Chondrocyte (in vitro differentiated cells): ENCODE results near the gene SND1. TPM values are rescaled to one million over a fixed set of nuclear protein-coding genes. Genes with fewer than 3 reads are reported as not detected.

Experiments
- DNase-seq: peaks from one replicate; pipeline ENCODE4 v3.0.0; 2021; ENCODE audit warnings: mixed read lengths, low spot score
- H3K27ac Mint-ChIP-seq: one replicate; pipeline ENCODE4 v1.8.0; 2021; ENCODE audit warnings: mild to moderate bottlenecking, moderate library complexity, mixed read lengths; ENCODE audit not compliant: unreplicated experiment
- H3K27me3 Mint-ChIP-seq: 2 replicates; pipeline ENCODE4 v1.8.0; 2021; ENCODE audit warnings: low read depth, mixed read lengths
- H3K36me3 Mint-ChIP-seq: 2 replicates; pipeline ENCODE4 v1.8.0; 2021; ENCODE audit warnings: low read depth, mixed read lengths
- H3K4me1 Mint-ChIP-seq: 2 replicates; pipeline ENCODE4 v1.8.0; 2021; ENCODE audit warnings: low read depth, mild to moderate bottlenecking, mixed read lengths
- H3K4me3 Mint-ChIP-seq: one replicate; pipeline ENCODE4 v1.8.0; 2021; ENCODE audit warnings: mild to moderate bottlenecking, moderate library complexity, mixed read lengths; ENCODE audit not compliant: unreplicated experiment
- H3K9me3 Mint-ChIP-seq: 2 replicates; pipeline ENCODE4 v1.8.0; 2021; ENCODE audit warnings: low read depth, mixed read lengths
- total RNA-seq: library from RNA; stranded (reverse); gene quantifications from 3 replicates; pipeline ENCODE4 v1.2.1, GENCODE V29; 2021
- TF ChIP-seq, protein P1 (sequence below): fragments of 200-600 bp; sonication (generic); IDR thresholded peaks from 2 replicates; pipeline ENCODE4 v1.5.0; 2021; ENCODE audit warnings: antibody characterized with exemption, mild to moderate bottlenecking, moderate library complexity

Gene SND1
- total RNA-seq, 1 donor from 2014 or later = 229 TPM

DNA sequence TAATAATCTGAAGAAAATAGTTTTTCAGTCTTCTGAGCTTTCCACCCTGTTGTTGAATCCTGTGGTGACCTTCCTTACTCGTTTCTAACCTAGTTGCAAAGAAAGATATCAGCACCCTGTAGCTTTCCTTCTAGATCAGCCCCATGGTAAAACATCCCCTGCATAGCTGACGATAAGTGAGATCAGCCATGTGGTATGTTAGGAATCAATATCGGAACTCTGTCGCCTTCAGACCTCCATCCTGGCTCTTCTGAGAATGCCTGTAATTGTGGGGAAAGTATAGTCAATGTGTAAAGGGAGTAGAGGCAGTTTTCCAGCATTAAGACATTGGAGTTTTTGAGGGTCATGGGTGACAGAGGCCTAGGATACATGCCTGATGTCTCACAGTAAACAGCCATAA lies 227.4 kb downstream of the SND1 start:
- no peak overlapping the region for H3K27ac Mint-ChIP-seq
- H3K4me1 Mint-ChIP-seq = peaks cover 5% of the 10 kb centered on the region
- no peak overlapping the region for H3K4me3 Mint-ChIP-seq
- DNase-seq = no peak
- TF ChIP-seq, protein P1, sequence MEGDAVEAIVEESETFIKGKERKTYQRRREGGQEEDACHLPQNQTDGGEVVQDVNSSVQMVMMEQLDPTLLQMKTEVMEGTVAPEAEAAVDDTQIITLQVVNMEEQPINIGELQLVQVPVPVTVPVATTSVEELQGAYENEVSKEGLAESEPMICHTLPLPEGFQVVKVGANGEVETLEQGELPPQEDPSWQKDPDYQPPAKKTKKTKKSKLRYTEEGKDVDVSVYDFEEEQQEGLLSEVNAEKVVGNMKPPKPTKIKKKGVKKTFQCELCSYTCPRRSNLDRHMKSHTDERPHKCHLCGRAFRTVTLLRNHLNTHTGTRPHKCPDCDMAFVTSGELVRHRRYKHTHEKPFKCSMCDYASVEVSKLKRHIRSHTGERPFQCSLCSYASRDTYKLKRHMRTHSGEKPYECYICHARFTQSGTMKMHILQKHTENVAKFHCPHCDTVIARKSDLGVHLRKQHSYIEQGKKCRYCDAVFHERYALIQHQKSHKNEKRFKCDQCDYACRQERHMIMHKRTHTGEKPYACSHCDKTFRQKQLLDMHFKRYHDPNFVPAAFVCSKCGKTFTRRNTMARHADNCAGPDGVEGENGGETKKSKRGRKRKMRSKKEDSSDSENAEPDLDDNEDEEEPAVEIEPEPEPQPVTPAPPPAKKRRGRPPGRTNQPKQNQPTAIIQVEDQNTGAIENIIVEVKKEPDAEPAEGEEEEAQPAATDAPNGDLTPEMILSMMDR = no peak
- H3K27me3 Mint-ChIP-seq = no peaks in the 10 kb centered on the region
- H3K36me3 Mint-ChIP-seq = no peaks in the 10 kb centered on the region
- H3K9me3 Mint-ChIP-seq = no peaks in the 10 kb centered on the region

DNA sequence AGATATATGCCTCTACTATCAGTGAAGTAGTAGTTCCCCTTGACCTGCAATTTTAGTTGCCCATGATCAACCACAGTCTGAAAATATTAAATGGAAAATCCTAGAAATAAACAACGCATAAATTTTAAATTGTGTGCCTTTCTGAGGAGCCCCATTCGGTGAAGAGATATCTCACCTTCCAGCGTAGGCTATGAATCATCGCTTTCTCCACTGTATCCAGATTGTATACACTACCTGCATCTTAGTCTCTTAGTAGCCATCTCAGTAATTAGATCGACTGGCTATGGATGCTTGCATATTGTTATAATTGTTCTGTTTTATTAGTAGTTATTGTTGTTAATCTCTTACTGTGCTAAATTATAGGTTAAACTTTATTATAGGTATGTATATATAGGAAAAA lies 227.9 kb downstream of the SND1 start:
- TF ChIP-seq, protein P1 = no peak
- no peak for DNase-seq
- Mint-ChIP-seq H3K27ac (no peak overlapping the region), H3K4me1 (peaks cover 10% of the 10 kb centered on the region), H3K4me3 (no peak overlapping the region), H3K9me3 (no peaks in the 10 kb centered on the region), H3K36me3 (no peaks in the 10 kb centered on the region), H3K27me3 (no peaks in the 10 kb centered on the region)

DNA sequence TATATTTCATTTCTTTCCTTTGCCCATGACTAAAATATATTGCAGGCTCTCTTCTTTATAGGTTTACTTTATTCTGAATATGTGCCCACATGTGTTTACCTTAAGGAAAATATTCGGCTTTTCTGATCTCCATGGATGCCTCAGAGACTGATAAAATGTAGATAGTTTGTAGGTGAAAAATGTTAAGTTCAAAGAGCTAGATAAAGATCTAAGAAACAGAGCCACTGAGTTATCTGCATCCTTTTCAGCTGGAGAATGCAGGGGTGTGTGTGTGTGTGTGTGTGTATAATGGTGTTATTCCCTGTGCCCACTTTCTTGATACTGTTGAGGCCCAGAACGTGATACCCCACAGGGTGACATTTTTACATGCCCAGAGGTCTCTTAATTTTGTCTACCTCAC lies 228.5 kb downstream of the SND1 start:
- DNase-seq = no peak
- Mint-ChIP-seq H3K9me3 (no peaks in the 10 kb centered on the region), H3K36me3 (no peaks in the 10 kb centered on the region), H3K4me3 (no peak overlapping the region), H3K27ac (no peak overlapping the region), H3K27me3 (no peaks in the 10 kb centered on the region), H3K4me1 (peaks cover 15% of the 10 kb centered on the region)
- TF ChIP-seq, protein P1 = no peak

- peaks cover 26% of the 10 kb centered on the region for H3K4me1 Mint-ChIP-seq
- no peak for DNase-seq
- TF ChIP-seq, protein P1 = no peak
- H3K36me3 Mint-ChIP-seq = no peaks in the 10 kb centered on the region
- no peak overlapping the region for H3K27ac Mint-ChIP-seq
- no peaks in the 10 kb centered on the region for H3K27me3 Mint-ChIP-seq
- H3K4me3 Mint-ChIP-seq = no peak overlapping the region
- no peaks in the 10 kb centered on the region for H3K9me3 Mint-ChIP-seq
These were observed 229.6 kb downstream of the SND1 start for GRCh38 chr7:127881564-127881963.

- Mint-ChIP-seq H3K4me1 (peaks cover 35% of the 10 kb centered on the region), H3K9me3 (no peaks in the 10 kb centered on the region), H3K4me3 (no peak overlapping the region), H3K36me3 (no peaks in the 10 kb centered on the region), H3K27me3 (no peaks in the 10 kb centered on the region), H3K27ac (no peak overlapping the region)
- DNase-seq = no peak
- TF ChIP-seq, protein P1 = no peak
These were observed 230.4 kb downstream of the SND1 start for GRCh38 chr7:127882313-127882920.
